ENCODE data around the gene LMO4.

LMO4 gene

DNA sequence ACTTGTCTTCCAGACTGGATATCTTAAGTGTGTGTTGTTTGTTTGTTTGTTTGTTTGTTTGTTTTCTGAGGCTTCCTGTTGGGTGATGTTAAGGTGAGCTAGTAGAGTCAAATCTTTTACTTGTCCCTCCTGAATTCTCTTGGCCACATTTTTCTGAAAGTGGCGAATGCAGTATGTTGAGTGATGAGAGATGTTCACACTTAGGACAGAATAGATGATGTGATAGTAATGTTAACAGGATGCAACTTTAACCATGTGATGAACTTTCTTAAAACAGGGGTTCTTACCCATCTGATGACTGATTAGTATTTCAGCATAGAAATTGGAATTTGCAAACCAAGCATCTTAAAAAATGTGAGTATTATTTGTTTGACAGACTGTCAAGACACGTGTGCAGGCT, 40.2 kb downstream of the LMO4 start:
- TF ChIP-seq, protein P1, sequence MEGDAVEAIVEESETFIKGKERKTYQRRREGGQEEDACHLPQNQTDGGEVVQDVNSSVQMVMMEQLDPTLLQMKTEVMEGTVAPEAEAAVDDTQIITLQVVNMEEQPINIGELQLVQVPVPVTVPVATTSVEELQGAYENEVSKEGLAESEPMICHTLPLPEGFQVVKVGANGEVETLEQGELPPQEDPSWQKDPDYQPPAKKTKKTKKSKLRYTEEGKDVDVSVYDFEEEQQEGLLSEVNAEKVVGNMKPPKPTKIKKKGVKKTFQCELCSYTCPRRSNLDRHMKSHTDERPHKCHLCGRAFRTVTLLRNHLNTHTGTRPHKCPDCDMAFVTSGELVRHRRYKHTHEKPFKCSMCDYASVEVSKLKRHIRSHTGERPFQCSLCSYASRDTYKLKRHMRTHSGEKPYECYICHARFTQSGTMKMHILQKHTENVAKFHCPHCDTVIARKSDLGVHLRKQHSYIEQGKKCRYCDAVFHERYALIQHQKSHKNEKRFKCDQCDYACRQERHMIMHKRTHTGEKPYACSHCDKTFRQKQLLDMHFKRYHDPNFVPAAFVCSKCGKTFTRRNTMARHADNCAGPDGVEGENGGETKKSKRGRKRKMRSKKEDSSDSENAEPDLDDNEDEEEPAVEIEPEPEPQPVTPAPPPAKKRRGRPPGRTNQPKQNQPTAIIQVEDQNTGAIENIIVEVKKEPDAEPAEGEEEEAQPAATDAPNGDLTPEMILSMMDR (IDR thresholded peaks at IDR 0.05; ENCODE audit: insufficient read depth, low read depth, low read length, missing control alignments) = no peak
- H3K4me3 ChIP-seq (ENCODE audit: low read depth, low read length) = no peak overlapping the region
- DNase-seq (ENCODE audit: low read depth) = no peak

DNA sequence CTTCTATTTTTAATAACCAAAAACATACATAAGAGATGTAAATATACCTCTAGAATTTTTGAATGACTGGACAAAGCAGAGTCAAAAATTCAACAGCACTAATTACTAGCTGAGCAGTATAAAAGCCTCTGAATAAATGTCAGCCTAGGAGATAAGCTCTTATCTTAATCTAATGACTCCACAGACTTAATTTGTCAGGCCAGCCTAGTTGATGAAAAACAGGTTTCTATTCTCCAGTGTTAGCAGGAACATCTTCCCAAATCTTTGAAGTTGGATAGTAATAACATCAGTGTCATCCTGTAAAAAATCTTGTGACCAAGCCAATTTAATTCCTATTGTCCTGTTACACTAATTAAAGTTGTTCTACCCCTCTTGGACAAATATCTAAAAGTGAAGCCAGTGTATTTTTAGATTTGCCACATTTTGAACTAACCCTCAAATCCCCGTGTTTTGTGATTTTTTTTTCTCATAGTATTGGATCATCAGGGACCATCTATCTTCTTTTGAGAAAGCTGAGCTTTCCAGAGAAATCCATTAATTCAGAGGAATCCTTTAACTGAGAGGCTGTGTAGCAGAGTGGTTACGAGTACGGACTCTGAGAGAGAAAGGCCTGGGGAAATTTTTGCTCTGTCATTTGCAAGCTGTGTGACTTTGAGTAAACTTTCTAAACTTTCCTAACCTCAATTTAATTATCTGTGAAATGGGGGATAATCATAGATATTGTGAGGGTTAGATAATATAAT, 41.2 kb downstream of the LMO4 start:
- DNase-seq (ENCODE audit: low read depth) = no peak
- TF ChIP-seq, protein P1 (IDR thresholded peaks at IDR 0.05; ENCODE audit: insufficient read depth, low read depth, low read length, missing control alignments) = no peak

DNA sequence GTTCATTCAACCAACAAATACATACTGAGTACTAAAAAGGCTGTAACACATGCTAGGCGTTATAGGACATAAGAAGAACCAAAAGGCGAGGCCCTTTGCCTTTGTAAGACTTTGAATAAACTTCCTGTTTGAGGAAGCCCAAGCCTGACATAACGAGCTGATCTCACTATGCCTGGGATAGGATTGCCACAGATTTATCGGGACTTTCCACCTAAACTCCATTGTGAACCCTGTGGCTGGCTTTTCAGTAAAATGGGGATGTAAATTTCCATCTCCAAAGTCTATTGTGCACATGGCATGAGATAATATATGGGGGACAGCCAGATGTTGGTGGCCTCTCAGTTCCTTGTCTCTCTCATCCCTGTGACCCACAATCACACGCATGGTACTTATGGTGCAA, 41.9 kb downstream of the LMO4 start:
- TF ChIP-seq, protein P1 (IDR thresholded peaks at IDR 0.05; ENCODE audit: insufficient read depth, low read depth, low read length, missing control alignments) = no peak
- no peak overlapping the region for H3K4me3 ChIP-seq (ENCODE audit: low read depth, low read length)
- DNase-seq (ENCODE audit: low read depth) = no peak

More for the DNA sequence above, 41.2 kb downstream of the LMO4 start:
- no peak overlapping the region for H3K4me3 ChIP-seq (ENCODE audit: low read depth, low read length)

DNA sequence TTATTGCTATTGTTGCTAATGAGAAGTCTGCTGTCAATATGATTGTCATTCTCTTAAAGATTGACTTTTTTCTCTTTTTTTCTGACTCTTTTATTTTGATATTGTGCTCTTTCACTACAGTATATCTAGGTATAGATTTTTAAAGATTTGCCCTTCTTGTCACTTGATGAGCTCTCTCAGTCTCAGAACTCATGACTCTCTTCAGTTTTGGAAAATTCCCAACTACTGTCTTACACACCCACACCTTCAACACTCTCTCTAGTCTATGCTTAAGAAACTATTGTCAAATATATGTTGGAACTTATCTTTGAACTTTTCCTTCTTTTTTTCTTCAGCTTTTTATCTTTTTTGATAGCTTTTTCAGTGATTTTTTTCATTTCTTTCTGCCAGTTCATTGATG, 50.6 kb downstream of the LMO4 start:
- no peak for DNase-seq (ENCODE audit: low read depth)
- no peak overlapping the region for H3K4me3 ChIP-seq (ENCODE audit: low read depth, low read length)
- TF ChIP-seq, protein P1 (IDR thresholded peaks at IDR 0.05; ENCODE audit: insufficient read depth, low read depth, low read length, missing control alignments) = no peak

DNA sequence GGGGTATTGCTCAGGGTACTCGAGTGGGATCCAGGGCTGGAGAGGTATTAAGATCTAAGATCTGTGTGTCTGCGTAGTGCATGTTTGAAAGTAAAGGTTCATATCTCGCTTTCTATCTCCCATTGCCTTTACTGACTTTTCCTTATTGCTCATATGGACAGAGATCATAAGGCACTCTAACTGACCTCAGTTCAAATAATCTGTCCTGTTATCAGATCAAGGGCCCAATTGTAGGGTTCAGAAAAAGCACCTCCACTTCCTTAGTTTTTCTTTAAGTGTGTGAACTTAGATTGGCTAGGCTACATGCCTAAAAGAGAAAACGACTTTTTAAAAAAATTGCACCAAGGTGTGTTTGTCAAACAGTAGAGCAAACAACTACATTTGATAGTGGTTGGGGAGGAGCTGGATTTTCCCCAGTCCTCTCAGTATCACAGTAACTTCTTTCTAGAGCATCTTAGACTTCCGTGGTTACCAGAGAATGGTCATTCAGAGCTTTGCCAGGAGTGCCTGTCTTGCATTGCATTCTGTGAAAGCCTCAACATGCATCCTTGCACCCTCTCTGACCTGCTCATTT, 57.6 kb downstream of the LMO4 start:
- DNase-seq (ENCODE audit: low read depth) = peak; percentile 23
- TF ChIP-seq, protein P1 (IDR thresholded peaks at IDR 0.05; ENCODE audit: insufficient read depth, low read depth, low read length, missing control alignments) = no peak
- H3K4me3 ChIP-seq (ENCODE audit: low read depth, low read length) = no peak overlapping the region

DNA sequence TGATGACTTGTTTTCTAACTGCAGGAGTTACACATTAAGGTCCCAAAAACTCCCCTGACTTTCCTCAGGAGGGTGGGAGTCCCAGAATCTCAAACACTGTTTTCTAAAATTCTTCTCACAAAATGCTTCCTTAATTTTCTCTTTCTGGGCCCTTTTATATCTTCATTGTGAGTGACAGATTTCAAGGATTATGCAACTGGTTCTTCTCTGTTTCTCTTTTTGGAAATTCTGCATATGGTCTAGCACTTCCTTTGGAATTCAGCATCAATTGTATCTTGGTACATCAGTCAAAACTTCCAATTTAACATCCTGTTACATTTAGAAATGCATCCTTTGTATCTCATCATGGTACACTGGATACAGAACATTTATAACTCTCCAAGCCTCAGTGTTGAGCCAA, 59.7 kb downstream of the LMO4 start:
- DNase-seq (ENCODE audit: low read depth) = no peak

More for the DNA sequence above, 59.7 kb downstream of the LMO4 start:
- TF ChIP-seq, protein P1 (IDR thresholded peaks at IDR 0.05; ENCODE audit: insufficient read depth, low read depth, low read length, missing control alignments) = no peak
- H3K4me3 ChIP-seq (ENCODE audit: low read depth, low read length) = no peak overlapping the region
